SH-SY5Y (cell line): ENCODE measurements around the gene EBF3.

Experiments
- GATA2 ChIP-seq: IDR thresholded peaks from 2 replicates; pipeline ENCODE4 v1.6.1; 2011; ENCODE audit warnings: mild to moderate bottlenecking, low read depth, low read length
- GATA3 ChIP-seq: IDR thresholded peaks from 2 replicates; pipeline ENCODE4 v1.6.1; 2011; ENCODE audit warnings: low read depth, mild to moderate bottlenecking, low read length, moderate library complexity

DNA sequence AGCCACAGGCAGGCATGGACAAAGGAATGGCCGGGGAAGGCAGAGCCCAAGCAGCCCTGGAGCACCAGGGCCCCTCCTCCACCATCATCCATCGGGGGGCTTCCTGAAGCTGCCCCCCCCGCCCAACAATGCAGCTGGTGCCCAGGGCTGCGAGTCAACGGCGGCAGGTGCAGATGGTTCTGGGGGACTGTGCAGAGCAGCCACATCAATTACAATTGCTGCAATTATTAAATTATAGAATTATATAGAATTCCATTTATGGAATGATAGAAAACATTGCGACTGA is 28.3 kb downstream of the EBF3 start:
- no peak for TF ChIP-seq GATA3
- no peak for TF ChIP-seq GATA2
